HG03565 (cell line): Measurements from ENCODE around the gene ACADVL.
A peak's percentile ranks its signal among the peaks of the same experiment; 100 is the strongest.
"Not testable (repeated sequence)": the region's sequence is repeated elsewhere in the genome, so short reads cannot be mapped to it uniquely, and the experiment has no call there.

ENCODE experiments used
- ATAC-seq: cut with Tn5 transposase; IDR thresholded peaks from one replicate; pipeline ENCODE4 v1.9.1; 2021; ENCODE audit warnings: mild to moderate bottlenecking, moderate library complexity; ENCODE audit not compliant: unreplicated experiment

Gene ACADVL

GRCh38 chr17:7234083-7234951 is 14.6 kb downstream of the ACADVL start, which contains the start of gene DVL2:
DVL2 (minus strand) TSS chr17:7234517; CDS start chr17:7234262, 255 bp downstream.
- ATAC-seq: peak; percentile 47

- no peak for ATAC-seq
Observed at GRCh38 chr17:7235693-7236665, 16.2 kb downstream of the ACADVL start.

DNA sequence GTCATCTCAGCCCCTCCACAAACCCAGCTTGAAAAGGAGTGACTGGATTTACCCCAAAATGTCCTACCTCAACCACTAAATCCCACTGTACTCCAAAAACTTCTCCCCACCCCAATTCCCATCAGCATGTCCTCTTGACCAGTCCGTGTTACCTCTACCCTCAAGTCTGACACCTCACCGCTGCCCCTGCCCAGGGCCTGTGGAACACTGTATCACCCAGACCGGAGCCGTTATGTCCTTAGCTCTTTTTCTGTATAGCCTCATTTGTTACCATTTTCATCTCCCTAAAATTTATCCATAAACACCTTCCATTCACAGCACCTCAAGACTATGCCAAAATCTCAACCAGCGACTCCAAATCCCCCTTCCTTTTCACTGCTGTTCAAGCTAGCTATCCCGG is 17.1 kb downstream of the ACADVL start:
- no peak for ATAC-seq

DNA sequence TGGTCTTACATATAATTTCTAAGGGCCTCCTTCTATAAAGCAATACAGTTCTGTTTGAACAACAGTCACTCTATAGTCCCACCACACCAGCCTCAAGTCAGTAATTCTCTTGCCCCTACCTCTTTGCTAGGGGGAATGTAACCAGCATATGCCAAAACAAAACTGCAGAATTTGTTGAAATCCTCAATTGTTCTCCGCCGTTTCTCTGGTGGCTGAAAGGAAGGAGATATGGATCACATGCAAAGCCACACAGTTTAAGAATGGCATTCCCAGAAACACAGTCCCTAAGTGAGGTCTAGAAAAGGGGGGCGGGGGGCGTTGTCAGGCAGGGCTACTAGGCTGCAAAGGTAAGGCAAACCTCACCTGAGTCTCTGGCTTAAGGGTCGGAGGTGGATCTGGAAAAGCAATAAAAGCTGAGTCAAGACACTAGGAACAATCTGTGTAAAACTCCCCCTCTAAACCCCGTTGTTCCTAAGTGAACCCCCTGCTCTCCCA is 17.6 kb downstream of the ACADVL start:
- no peak for ATAC-seq

DNA sequence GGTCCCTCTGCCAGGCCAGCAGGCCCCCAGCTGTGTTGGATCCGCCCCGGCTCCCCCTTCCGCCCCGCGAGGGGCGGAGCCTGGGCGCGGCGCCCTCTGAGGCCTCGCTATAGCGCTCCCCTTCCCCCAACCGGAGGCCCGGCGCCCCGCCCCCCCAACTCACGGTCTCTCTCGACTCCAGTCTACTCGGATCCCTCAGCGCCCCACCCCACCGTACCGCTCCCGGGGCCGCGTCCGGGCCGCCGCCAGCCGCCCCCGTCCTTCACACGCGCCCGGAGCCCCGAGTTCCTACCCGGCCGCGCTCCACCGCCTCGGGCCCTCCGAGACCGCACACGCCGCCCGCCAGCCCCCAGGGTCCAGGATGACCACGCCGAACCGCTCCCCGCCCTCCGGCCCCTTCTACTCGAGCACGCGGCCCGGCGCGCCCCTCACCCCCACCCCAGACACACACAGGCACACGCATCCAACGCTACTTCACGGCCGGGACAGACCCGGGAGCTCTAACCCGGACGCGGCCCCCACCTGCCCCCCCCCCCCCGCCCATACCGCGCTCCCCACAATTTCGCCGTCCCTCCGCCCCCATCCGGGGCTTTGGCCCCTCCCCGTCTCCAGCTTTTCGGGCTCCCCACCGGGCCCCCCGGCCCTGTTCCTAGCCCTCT is 18.2 kb downstream of the ACADVL start:
- no peak for ATAC-seq

DNA sequence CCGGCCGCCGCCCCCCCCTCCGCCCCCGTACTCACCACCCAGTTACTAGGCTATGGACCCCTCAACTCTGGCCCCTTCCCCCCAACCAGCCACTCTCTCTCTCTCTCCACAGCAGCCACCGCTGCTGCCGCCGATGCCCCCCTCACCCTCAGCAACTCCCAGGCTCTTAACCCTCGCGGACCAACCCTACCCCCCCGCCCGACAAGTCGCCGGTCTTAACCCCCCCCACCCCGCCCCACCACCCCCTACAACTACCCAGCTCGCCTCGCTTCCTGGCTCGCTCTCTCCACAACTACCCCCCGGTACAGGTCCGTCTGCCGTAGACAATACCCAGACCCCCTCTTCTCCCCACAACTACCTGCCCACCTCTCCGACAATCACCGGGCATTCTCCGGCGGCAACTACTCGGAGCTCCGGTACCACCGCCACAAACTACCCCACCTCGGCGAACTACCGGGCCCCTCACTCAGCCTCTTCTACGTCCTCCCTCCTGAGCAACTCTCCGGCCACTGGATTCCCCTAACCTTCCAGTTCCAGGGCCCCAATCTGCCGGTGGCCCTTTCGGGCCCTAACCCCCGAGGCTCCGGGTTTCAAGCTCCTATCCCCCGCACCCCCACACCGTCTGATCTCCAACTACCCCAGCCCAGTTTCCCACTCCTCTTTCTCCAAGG is 18.8 kb downstream of the ACADVL start:
- ATAC-seq: no peak

DNA sequence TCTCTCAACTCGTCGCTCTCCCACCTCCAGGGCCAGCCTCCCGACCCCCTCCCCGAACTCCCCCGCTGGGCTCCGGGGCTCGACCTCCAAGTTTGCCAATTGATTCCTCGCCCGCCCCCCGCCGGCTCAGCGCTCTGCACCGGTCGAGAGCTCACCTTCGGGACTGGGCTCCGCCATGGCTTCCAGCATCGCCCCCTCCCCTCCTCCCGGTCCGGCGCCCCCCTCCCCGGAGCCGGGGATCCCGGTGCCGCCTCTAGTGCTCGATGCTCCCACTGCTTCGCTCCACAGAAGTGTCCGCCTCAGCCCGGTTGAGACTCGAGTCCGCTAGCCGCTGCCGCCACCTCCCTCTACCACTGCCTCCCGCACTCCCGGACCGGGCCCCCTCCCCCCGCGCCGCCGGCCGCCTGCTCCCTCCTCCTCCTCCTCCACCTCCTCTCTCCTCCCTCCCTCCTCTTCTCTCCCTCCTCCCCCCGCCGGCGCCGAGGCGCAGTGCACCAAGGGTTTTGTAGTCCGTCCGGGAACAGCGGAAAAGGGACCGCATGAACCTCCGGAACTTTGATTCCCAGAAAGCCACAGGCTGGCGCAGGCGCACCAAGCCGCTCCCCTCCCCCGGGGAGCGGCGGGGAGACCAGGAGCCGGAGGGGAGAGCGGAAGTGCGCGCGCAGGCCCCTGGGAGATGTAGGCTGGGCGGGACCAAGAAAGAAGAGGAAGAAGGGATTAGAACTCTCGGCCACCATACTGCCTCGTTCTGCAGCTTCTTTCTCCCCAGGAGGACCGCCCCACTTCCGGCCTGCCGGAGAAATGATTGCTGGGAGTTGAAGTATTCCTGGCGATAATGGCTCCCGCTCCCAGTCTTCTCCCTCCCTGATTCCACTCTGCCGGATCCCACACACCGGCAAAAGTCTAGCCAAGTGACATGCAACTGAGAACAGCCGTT is 19.6 kb downstream of the ACADVL start, which contains the start of gene PHF23:
TSS of gene PHF23 (minus strand) at position 367 of the 937 bp plus-strand sequence. CDS start at position 189, 178 bp downstream.
- ATAC-seq: peak; percentile 38

DNA sequence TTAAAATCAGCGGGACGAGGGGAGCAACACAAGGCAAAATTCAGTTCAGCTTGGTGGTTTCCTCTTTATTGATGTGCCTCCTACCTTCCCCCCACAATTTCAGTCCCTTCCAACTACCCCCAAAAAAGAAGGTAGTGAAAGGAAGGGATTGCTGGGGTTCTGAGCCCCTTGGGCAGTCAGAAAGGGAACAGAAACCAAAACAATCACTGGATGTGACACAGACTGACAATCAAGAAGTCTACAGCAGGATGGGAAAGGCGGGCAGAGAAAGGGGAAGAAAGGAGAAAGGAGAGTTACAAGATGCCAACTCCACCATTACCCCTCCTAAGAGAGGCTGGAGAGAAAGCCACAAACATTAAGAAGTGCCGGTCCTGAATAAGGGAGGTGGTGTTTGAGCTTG is 20.6 kb downstream of the ACADVL start:
- ATAC-seq: no peak

DNA sequence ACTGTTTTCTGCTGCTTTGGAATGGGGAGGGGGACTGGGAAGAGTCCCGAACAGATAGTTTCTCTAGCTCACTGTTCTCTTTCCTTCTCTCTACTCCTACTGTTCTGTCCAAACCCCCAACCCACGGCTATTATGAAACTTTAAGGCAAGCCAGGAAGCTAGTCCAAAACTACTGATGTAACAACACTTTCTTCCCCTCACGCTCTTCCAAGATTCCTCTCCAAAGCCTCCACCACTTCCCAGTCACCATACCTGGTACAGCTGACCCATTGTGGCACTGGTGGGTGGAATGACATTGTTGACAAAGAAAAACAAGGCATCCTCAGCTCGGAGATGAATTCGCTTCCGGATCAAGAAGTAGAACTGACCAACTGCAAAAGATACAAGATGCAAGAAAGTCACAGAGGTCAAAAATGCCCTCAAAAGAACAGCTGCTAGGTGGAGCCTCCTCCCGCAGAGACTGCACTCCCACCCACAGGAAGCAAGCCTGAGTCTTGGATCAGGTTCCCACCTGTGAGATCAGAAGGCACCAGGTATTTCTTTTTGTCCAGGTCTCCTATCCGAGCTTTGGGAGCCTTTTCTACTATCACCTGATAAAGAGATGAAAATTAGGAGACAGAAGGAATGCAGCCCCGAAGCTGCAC is 21.5 kb downstream of the ACADVL start:
- ATAC-seq: no peak

- ATAC-seq: peak; percentile 20
Observed at GRCh38 chr17:7241783-7242716, 22.3 kb downstream of the ACADVL start, which contains the start of gene GABARAP. GABARAP (minus strand) TSS chr17:7242449; CDS start chr17:7242330, 119 bp downstream.

DNA sequence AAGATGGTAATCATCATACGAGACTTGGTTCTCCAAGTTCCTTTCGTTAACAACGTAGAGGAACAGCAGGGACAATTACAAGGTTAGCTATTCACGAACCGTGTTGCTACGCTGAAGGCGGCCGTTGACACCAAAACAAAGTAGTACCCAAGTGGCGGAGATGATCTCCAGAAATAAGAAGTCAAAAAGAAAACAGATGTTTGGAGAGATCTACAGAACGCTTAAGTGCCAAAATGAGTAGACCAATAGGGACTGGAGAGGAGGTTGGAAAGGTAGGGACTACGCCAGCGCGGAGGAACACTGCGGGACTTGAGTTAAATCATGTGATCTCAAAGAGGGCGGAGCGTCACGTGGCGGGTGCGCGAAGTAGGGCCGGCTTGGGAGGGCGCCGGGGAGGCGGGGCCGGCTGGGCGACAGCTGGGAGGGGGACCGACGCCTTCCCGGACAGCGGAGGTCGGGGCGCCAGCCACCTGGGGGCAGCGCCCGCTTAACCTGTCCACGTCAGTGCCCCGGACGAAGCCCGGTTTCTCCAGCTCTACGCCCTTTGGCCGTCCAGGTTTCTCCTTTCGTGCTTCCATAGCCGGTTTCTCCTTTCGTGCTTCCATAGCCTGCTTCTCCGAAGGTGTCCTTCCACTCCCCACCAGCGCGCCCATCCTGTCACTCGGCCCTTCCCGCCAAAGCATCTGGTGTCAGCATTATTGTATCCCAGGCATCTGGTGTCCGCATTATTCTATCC is 23.1 kb downstream of the ACADVL start:
- ATAC-seq: peak; percentile 34

DNA sequence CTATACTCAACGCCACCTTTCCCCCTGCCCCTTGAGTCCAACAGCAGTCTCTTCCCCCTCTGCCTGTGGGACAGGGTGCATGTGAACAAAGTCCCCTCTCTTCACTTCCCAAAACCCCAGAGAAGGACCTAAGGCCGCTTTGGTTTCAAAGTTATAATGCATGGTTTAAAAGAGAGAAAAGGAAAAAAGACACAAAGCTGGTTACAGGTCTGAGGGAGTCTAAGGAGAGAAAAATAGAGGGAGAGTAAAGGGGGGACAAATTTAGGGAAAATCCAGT is 23.7 kb downstream of the ACADVL start:
- no peak for ATAC-seq

DNA sequence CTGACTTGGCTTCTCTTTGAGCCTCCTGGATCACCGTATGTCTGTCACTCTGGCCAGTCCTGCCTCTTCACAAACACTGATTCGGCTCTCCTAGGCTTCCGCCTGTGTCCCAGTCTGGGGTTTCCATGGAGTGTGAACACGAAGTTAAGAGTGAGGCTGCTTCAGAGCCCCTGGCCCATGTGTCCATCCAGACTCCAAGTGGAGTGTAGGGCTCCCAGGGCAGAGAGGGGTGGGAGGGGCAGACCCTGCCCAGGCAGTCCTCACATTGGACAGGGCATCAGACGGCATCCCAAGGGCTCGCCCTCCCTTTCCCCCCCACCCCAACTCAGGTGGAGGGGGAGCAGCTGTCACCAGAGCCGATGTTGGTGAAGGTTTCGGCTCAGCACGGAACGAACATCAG is 24.1 kb downstream of the ACADVL start:
- not testable (repeated sequence) for ATAC-seq

DNA sequence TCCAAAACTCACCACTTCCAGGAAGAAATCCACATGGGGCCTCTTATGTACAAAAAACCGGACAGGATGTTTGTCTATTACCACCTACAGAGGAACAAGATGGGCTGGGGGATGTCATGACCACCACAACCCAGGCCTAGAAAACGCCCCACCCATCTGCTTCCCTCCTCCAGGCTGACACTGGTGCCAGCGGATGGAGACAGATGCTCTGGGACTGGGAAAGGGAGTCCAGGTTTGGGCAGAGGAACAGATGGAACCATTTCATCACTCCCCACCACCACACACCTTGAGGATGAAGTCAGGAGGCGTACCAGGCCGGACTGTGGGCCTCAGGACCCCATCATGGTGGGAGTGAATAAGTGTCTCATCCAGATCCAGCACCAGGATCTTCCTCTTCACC is 27.0 kb downstream of the ACADVL start:
- no peak for ATAC-seq

- no peak for ATAC-seq
Observed at GRCh38 chr17:7248796-7249195, 29.1 kb downstream of the ACADVL start.

DNA sequence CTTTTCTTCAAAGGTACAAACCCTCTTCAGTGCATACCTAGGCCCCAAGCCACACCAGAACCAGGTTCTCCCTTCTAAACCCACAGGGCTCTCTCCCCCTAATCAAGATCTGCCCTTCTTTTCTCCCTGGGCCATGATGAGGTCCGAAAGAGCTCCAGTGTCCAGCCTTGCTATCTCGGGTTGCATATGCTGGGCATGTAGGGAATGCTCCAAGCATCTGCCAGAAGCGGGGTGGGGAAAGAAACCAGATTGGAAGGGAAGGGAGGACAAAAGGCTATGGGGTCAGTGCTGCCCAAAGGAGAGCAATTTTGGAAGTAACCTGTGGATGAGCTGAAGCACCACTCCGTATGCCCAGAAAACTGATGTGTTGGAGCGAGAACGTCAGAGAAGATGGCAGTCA is 29.5 kb downstream of the ACADVL start:
- ATAC-seq: no peak

DNA sequence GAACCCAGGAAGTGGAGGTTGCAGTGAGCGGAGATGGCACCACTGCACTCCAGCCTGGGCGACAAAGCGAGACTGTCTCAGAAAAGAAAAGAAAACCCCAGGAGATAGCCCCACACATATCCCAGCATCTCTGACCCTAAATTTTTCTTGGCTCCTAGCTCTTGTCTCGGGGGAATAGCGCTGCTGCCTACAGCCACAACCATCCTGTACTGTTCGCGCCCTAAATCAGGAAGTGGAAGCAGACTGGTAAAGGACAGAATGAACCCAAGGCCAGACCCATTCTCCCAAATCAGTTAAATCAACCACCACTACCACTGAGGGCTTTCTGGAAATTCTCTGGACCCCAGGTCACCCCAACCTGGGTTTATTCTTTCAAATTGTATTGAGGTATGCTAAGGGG is 30.1 kb downstream of the ACADVL start:
- no peak for ATAC-seq
